Activated CD8-positive, alpha-beta T cell treated with anti-CD3 and anti-CD28 coated beads for 36 hours (primary cell): ENCODE results near the gene ANKMY1. TPM values are rescaled to one million over a fixed set of nuclear protein-coding genes. Genes with fewer than 3 reads are reported as not detected.

Experiments used
- ATAC-seq: fragments of 200-7000 bp; cut with Tn5 transposase; one replicate; pipeline ENCODE4 v1.10.0; 2021; ENCODE audit warnings: mild to moderate bottlenecking, moderate library complexity
- CTCF ChIA-PET: fragments of 350-600 bp; sonication (Branson Sonifier 250); formaldehyde crosslinking; loops from one replicate; lab custom pipeline; 2021; ENCODE audit warnings: antibody characterized with exemption; lab: Charles Lee
- POLR2A ChIA-PET: fragments of 350-600 bp; sonication (Branson Sonifier 250); formaldehyde crosslinking; loops from one replicate; lab custom pipeline; 2021; ENCODE audit warnings: antibody characterized with exemption; lab: Charles Lee
- DNase-seq: peaks from one replicate; pipeline ENCODE4 v3.0.0-alpha.2; 2020
- H3K27ac Mint-ChIP-seq: one replicate; pipeline ENCODE4 v1.8.0; 2021; ENCODE audit warnings: mild to moderate bottlenecking, mixed read lengths
- H3K27me3 Mint-ChIP-seq: one replicate; pipeline ENCODE4 v1.8.0; 2021; ENCODE audit warnings: mixed read lengths
- H3K36me3 Mint-ChIP-seq: one replicate; pipeline ENCODE4 v1.8.0; 2021; ENCODE audit warnings: low read depth, mixed read lengths
- H3K4me1 Mint-ChIP-seq: one replicate; pipeline ENCODE4 v1.8.0; 2021; ENCODE audit warnings: low read depth, mixed read lengths
- H3K4me3 Mint-ChIP-seq: one replicate; pipeline ENCODE4 v1.8.0; 2021; ENCODE audit warnings: mild to moderate bottlenecking, moderate library complexity, mixed read lengths
- H3K9me3 Mint-ChIP-seq: one replicate; pipeline ENCODE4 v1.8.0; 2021; ENCODE audit warnings: mixed read lengths
- CTCF ChIP-seq: fragments of 200-600 bp; IDR thresholded peaks from one replicate; pipeline ENCODE4 v1.8.0; 2022; ENCODE audit warnings: antibody characterized with exemption, mild to moderate bottlenecking
- intact Hi-C: fragments of 100-400 bp; cut with micrococcal nuclease; formaldehyde crosslinking; loops from one replicate; pipeline ENCODE4 v1.10.0; 2022
- total RNA-seq, 2 experiments: library from RNA; stranded (reverse); gene quantifications; one replicate each; pipeline ENCODE4 v1.2.3, GENCODE V29; 2021

Gene ANKMY1
- total RNA-seq, 2 experiments from 2014 or later: 14.5 to 18.6 TPM

DNA sequence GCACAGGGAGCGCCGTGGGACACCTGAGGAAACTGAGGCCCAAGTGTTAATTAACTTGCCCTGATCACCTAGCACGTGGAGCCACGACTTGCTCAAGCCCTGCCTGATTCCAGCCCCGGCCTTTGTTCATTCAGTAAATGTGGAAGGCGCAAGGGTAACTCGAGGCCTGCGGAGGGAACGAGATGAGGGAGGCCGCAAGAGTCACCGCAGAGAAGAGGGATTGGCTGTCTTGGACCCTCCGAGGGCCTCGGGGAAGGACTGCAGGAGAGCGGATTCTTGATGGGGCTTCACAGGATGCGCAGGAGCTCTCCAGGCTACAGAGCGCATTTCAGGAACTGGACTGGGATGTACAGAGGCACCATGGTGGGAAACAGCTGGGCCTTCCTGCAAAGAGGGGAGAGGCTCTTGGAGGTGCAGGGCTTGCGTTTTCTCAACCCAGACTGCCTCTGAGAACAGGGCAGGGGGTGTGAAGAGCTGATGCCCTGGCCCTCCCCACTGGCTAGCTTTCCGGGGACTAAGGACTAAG lies 511 bp upstream of the ANKMY1 start:
- ATAC-seq: no peak
- Mint-ChIP-seq H3K27ac (peak overlapping the region; percentile 18), H3K9me3 (no peaks in the 10 kb centered on the region), H3K4me3 (peak overlapping the region; percentile 77), H3K4me1 (peaks cover 48% of the 10 kb centered on the region), H3K36me3 (peaks cover 41% of the 10 kb centered on the region), H3K27me3 (no peaks in the 10 kb centered on the region)
- TF ChIP-seq CTCF: no peak
- intact Hi-C loops: no loop called here
- CTCF ChIA-PET: interaction anchor here (1.3 to 2.0 kb wide), 3 partner anchors 9 to 44 kb away, joined by 3 to 7 read pairs (median 6); partner anchors contain the start of gene CAPN10
- no peak for DNase-seq
- POLR2A ChIA-PET: interaction anchor here (13.3 kb wide), 1 partner anchor 28 kb away, joined by 118 read pairs; the partner anchor contains the start of gene CAPN10

DNA sequence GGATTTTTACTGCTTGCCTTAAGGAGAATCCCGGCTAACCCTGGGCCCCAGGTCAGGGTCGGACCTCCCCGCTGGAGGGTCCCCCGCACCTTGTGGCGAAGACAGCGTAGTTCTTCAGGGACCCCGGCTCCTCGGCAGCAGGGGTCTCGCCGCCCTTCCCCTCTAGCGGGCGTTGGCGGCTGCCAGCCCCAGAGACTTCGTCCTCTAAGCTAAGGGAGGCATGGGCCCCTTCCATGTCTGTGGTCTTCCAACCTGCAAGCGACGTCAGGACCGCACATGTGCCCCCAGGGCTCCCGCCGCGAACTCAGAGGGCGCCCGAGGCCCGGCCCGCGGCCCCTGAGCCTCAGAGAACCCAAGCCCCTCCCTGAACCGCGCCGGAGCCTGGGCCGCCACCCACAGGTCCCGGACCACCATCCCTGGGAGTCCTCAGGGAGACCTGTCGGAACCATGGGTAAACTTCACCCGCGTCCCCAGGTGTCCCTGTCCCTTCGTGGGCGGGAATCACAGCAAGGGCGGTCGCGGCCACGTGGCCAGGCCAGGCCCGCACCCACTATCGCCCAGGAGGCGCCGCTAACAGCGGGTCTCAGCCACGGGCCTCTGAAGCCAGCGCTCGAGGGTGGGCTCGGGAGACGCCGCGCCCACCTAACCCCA lies 562 bp downstream of the ANKMY1 start:
- H3K27me3 Mint-ChIP-seq: no peaks in the 10 kb centered on the region
- POLR2A ChIA-PET: interaction anchor here (13.3 kb wide), 1 partner anchor 29 kb away, joined by 118 read pairs; the partner anchor contains the start of gene CAPN10
- H3K36me3 Mint-ChIP-seq: peaks cover 34% of the 10 kb centered on the region
- ATAC-seq: no peak
- TF ChIP-seq CTCF: no peak
- peak; percentile 5 for DNase-seq
- peaks cover 38% of the 10 kb centered on the region for H3K4me1 Mint-ChIP-seq
- no peaks in the 10 kb centered on the region for H3K9me3 Mint-ChIP-seq
- CTCF ChIA-PET: interaction anchor here (1.4 to 1.5 kb wide), 3 partner anchors 11 to 43 kb away, joined by 6 to 9 read pairs (median 7); partner anchors contain the start of gene RNPEPL1
- no peak overlapping the region for H3K27ac Mint-ChIP-seq
- H3K4me3 Mint-ChIP-seq: peak overlapping the region; percentile 14
- intact Hi-C loops: no loop called here

GRCh38 chr2:240556553-240557100 lies 1.2 kb downstream of the ANKMY1 start:
- peaks cover 40% of the 10 kb centered on the region for H3K4me1 Mint-ChIP-seq
- ATAC-seq (no peak), DNase-seq (peak; percentile 74)
- H3K9me3 Mint-ChIP-seq: peaks cover 2% of the 10 kb centered on the region
- intact Hi-C loops: no loop called here
- ChIA-PET POLR2A (no interaction called here), CTCF (interaction anchor here (1.4 to 1.5 kb wide), 3 partner anchors 12 to 42 kb away, joined by 6 to 9 read pairs (median 7); partner anchors contain the start of gene RNPEPL1)
- no peak overlapping the region for H3K27ac Mint-ChIP-seq
- no peaks in the 10 kb centered on the region for H3K27me3 Mint-ChIP-seq
- peak overlapping the region; percentile 14 for H3K4me3 Mint-ChIP-seq
- H3K36me3 Mint-ChIP-seq: peaks cover 38% of the 10 kb centered on the region
- peak; percentile 50 for TF ChIP-seq CTCF

DNA sequence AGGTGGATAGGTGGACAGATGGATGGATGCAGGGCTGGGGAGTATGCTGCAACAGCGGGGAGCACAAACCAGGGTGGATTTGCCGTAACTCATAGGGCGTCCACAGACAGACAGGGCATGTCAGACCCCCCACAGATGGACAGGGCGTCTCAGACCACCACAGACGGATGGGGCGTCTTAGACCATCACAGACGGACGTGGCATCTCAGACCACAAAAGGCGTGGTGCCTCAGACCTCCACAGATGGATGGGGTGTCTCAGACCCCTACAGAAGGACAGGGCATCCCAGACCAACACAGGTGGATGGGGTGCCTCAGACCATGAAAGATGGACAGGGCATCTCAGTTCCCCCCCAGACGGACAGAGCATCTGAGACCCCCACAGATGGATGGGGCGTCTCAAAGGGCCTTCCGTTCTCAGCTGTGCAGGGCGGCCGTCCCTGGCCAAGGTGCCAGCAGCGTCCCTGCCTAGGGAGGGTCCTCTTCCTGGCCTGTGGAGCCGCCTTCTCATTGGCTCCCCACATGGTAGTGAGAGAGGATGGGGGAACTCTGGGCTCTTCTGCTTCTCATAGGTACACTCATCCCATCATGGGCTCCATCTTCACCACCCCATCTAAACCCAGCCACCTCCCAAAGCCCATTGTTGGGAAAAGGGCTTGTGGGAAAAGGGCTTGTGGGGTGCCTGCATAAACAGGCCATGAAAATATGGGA lies 2.1 kb downstream of the ANKMY1 start:
- DNase-seq: no peak
- Mint-ChIP-seq H3K27ac (no peak overlapping the region), H3K4me1 (peaks cover 38% of the 10 kb centered on the region), H3K36me3 (peaks cover 44% of the 10 kb centered on the region), H3K27me3 (no peaks in the 10 kb centered on the region), H3K4me3 (no peak overlapping the region), H3K9me3 (peaks cover 11% of the 10 kb centered on the region)
- intact Hi-C loops: no loop called here
- ChIA-PET POLR2A (no interaction called here), CTCF (interaction anchor here (0.7 to 4.2 kb wide), 2 partner anchors 10 to 42 kb away, joined by 3 to 15 read pairs; no protein-coding TSS in a partner anchor)
- no peak for ATAC-seq
- TF ChIP-seq CTCF: no peak
